ENCODE measurements around the gene MRI1.

GRCh38 chr19:13796301-13797057, 32.2 kb downstream of the MRI1 start:
- TF ChIP-seq POLR2A (IDR thresholded peaks at IDR 0.05; ENCODE audit: low read length) (no peak), GATA1 (IDR thresholded peaks at IDR 0.05; ENCODE audit: low read depth, low read length) (no peak)
